Panc1 (cell line): ENCODE measurements around the gene CCT5.

Source experiments
- POLR2AphosphoS5 ChIP-seq: IDR thresholded peaks from 2 replicates; pipeline ENCODE4 v1.6.1; 2012; ENCODE audit warnings: mild to moderate bottlenecking, low read depth, low read length, moderate library complexity
- REST ChIP-seq, 2 experiments: IDR thresholded peaks; 2 replicates each; pipeline ENCODE4 v1.6.1; 2011 to 2012; ENCODE audit warnings: low read depth in 2 of 2, control low read depth in 1 of 2, low read length in 1 of 2, mild to moderate bottlenecking in 1 of 2, moderate library complexity in 1 of 2; ENCODE audit not compliant: insufficient read depth in 1 of 2
- SIN3A ChIP-seq: IDR thresholded peaks from 2 replicates; pipeline ENCODE4 v1.6.1; 2012; ENCODE audit warnings: low read depth, mild to moderate bottlenecking, low read length, moderate library complexity, borderline replicate concordance; ENCODE audit not compliant: insufficient read depth
- TCF7L2 ChIP-seq: IDR thresholded peaks from 2 replicates; pipeline ENCODE4 v1.6.1; 2011; ENCODE audit warnings: mild to moderate bottlenecking, low read depth, low read length, inconsistent platforms
- TF ChIP-seq, protein P1 (sequence below): fragments of 450-650 bp; IDR thresholded peaks from 2 replicates; pipeline ENCODE4 v1.5.1; 2017; ENCODE audit warnings: mild to moderate bottlenecking

DNA sequence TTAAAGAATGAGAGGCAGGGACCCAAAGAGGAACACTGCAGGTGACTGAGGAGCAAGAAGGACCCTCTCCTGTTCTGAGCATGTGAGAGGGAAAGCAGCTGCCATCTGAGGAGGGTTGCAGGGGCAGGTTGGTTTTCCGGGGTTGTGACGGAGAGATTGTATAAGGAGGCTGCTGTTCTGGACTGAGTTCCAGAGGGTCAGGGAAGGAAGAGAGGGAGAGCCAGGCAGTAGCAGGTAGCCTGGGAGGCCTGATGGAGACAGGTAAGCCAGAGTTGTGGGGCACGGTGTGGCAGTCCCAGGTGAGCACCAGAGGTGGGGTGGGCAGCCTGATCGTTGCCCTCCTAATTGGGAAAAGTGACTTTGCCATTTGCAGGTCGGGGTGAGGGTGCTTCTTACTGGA is 9.8 kb downstream of the CCT5 start:
- TF ChIP-seq, protein P1, sequence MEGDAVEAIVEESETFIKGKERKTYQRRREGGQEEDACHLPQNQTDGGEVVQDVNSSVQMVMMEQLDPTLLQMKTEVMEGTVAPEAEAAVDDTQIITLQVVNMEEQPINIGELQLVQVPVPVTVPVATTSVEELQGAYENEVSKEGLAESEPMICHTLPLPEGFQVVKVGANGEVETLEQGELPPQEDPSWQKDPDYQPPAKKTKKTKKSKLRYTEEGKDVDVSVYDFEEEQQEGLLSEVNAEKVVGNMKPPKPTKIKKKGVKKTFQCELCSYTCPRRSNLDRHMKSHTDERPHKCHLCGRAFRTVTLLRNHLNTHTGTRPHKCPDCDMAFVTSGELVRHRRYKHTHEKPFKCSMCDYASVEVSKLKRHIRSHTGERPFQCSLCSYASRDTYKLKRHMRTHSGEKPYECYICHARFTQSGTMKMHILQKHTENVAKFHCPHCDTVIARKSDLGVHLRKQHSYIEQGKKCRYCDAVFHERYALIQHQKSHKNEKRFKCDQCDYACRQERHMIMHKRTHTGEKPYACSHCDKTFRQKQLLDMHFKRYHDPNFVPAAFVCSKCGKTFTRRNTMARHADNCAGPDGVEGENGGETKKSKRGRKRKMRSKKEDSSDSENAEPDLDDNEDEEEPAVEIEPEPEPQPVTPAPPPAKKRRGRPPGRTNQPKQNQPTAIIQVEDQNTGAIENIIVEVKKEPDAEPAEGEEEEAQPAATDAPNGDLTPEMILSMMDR = no peak
- TF ChIP-seq POLR2AphosphoS5 = no peak
- no peak for TF ChIP-seq REST (IDR thresholded peaks at IDR 0.05; ENCODE audit: insufficient read depth in 1 of 2, low read depth in 2 of 2, low read length in 1 of 2)
- no peak for TF ChIP-seq SIN3A
- no peak for TF ChIP-seq TCF7L2
